ENCODE measurements around the gene LIMS3.
"Not testable (repeated sequence)": the region's sequence is repeated elsewhere in the genome, so short reads cannot be mapped to it uniquely, and the experiment has no call there.

LIMS3 gene

GRCh38 chr2:109950146-109950843 is 51.8 kb downstream of the LIMS3 start:
- not testable (repeated sequence) for H3K4me2 ChIP-seq, H3K4me3 ChIP-seq, H3K9me3 ChIP-seq, H4K20me1 ChIP-seq, H3K27ac ChIP-seq, H3K4me1 ChIP-seq, H3K9ac ChIP-seq, H3K36me3 ChIP-seq, H3K27me3 ChIP-seq

GRCh38 chr2:109963942-109964341 is 65.5 kb downstream of the LIMS3 start:
- H3K36me3 ChIP-seq, H3K27ac ChIP-seq, H3K4me1 ChIP-seq, H3K9ac ChIP-seq, H3K4me2 ChIP-seq, H4K20me1 ChIP-seq, H3K27me3 ChIP-seq, H3K9me3 ChIP-seq, H3K4me3 ChIP-seq: not testable (repeated sequence)

GRCh38 chr2:109965482-109965881 is 67.0 kb downstream of the LIMS3 start:
- not testable (repeated sequence) for H3K4me2 ChIP-seq, H3K9ac ChIP-seq, H3K4me3 ChIP-seq, H3K4me1 ChIP-seq, H3K9me3 ChIP-seq, H3K27ac ChIP-seq, H3K36me3 ChIP-seq, H4K20me1 ChIP-seq, H3K27me3 ChIP-seq

- not testable (repeated sequence) for H3K27me3 ChIP-seq, H3K36me3 ChIP-seq, H3K4me2 ChIP-seq, H3K9ac ChIP-seq, H3K27ac ChIP-seq, H4K20me1 ChIP-seq, H3K9me3 ChIP-seq, H3K4me3 ChIP-seq, H3K4me1 ChIP-seq
Measured at GRCh38 chr2:109966107-109966736, 67.7 kb downstream of the LIMS3 start.

- H3K9me3 ChIP-seq, H3K4me2 ChIP-seq, H3K27me3 ChIP-seq, H3K36me3 ChIP-seq, H3K9ac ChIP-seq, H3K4me3 ChIP-seq, H4K20me1 ChIP-seq, H3K27ac ChIP-seq, H3K4me1 ChIP-seq: not testable (repeated sequence)
Measured at GRCh38 chr2:109966858-109967257, 68.4 kb downstream of the LIMS3 start.

GRCh38 chr2:109969864-109970263 is 71.4 kb downstream of the LIMS3 start:
- H3K4me1 ChIP-seq, H3K4me2 ChIP-seq, H3K36me3 ChIP-seq, H4K20me1 ChIP-seq, H3K27me3 ChIP-seq, H3K4me3 ChIP-seq, H3K27ac ChIP-seq, H3K9ac ChIP-seq, H3K9me3 ChIP-seq: not testable (repeated sequence)

GRCh38 chr2:109971710-109972109 is 73.2 kb downstream of the LIMS3 start:
- not testable (repeated sequence) for H3K4me1 ChIP-seq, H3K27ac ChIP-seq, H3K27me3 ChIP-seq, H3K4me3 ChIP-seq, H4K20me1 ChIP-seq, H3K4me2 ChIP-seq, H3K36me3 ChIP-seq, H3K9me3 ChIP-seq, H3K9ac ChIP-seq
